ENCODE measurements around the gene GDPGP1.
A peak's percentile ranks its signal among the peaks of the same experiment; 100 is the strongest.
"Not testable (repeated sequence)": the region's sequence is repeated elsewhere in the genome, so short reads cannot be mapped to it uniquely, and the experiment has no call there.

The GDPGP1 gene

DNA sequence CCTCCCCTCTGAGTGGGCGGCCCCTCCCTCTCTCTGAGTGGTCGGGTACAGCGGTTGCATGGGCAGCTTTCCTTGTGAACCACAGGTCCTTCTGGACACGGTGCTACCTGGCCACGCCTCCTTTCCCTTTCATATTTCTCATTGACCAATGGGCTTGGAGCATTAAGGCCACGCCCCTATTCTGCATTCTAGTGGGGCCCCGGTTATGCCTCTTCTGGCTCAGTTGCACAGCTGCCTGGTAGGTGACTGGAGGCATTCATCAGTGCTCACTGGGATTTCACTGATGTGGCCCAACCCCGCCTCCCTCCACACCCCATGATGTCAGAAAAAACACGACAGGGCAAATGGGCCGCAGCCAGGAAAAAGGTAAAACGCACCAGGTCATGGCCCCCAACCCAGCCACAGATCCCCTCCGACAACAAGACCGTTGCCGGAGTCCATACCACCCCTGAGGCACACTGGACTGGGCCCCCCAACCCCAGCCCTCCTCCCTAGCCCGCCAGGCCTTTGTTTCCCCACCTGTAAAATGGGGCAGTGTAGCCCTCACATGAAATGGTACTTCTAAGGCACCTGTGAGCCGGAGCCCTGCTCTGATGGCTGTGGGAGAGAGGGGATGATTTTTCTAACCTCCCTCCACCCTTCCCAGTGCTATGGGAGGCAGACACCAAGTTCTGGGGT lies 57.8 kb downstream of the GDPGP1 start:
- no peaks in the 10 kb centered on the region for H3K9me3 Mint-ChIP-seq
- ATAC-seq (no peak), DNase-seq (peak in 1 of 2 donors; percentile 10)
- no peak overlapping the region for H3K4me3 Mint-ChIP-seq
- H3K4me1 Mint-ChIP-seq: peaks cover 22% of the 10 kb centered on the region
- no peak overlapping the region for H3K27ac Mint-ChIP-seq
- peaks cover 22% of the 10 kb centered on the region for H3K27me3 Mint-ChIP-seq

DNA sequence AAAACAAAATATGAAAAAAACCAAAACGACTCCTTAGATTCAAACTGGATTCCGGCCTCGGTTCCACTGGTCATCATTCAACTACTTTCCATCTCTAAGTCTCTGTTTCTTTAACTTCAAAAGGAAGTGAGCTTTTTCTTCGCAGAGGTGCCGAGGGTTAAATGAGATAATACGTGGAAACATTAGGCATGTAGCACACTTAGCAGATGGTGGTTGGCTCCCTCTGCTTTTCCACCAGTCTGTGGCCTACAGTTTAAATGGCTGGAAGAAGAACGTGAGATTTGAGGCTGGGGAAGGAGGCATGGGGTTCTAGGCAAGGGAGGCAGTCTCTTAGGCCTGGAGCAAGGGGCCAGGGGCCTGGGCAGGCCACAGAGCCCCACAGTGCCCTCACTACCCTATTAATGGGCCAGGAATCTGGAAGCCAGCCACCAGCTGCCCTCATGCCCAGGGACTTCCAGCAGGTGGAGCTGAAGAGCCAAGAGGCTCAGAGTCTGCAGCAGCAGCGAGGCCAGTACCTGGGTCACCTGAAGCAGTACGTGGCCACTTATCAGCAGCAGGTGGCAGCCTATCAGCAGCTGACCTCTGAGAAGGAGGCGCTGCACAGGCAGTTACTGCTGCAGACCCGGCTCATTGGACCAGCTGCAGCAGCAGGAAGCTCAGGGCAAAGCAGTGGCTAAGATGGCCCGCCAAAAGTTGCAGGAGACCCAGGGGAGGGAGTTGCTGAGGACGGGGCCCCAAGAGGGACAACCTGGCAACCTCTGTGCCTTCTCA lies 59.2 kb downstream of the GDPGP1 start:
- peaks cover 22% of the 10 kb centered on the region for H3K27me3 Mint-ChIP-seq
- DNase-seq: peak; percentile 77 to 78
- H3K27ac Mint-ChIP-seq: peak overlapping the region in 1 of 2 donors; percentile 84
- not testable (repeated sequence) for H3K9me3 Mint-ChIP-seq
- peaks cover 22% of the 10 kb centered on the region for H3K4me1 Mint-ChIP-seq
- peak; percentile 87 for ATAC-seq
- H3K4me3 Mint-ChIP-seq: peak overlapping the region; percentile 22 to 74

DNA sequence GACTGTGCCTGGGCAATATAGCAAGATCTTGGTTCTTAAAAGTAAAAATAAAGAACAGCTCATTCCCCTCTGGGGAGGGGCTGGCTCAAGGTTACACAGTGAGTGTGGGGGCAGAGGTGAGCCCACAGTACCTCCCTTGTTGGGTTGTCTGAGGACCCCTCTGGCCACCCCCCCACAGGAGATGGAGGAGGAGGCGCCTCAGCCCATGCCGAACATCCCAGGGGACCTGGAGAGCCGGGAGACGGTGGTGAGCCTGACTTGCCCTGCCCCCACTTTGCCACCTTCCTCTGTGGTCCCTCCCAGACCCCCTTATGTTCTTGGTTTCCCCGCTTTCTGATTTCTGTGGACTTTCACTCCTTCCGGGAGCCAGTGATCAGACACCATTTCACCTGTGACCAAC lies 60.1 kb downstream of the GDPGP1 start:
- peaks cover 22% of the 10 kb centered on the region for H3K4me1 Mint-ChIP-seq
- H3K4me3 Mint-ChIP-seq: no peak overlapping the region
- ATAC-seq: no peak
- H3K27me3 Mint-ChIP-seq: peaks cover 22% of the 10 kb centered on the region
- H3K27ac Mint-ChIP-seq: no peak overlapping the region
- no peak for DNase-seq
- no peaks in the 10 kb centered on the region for H3K9me3 Mint-ChIP-seq

DNA sequence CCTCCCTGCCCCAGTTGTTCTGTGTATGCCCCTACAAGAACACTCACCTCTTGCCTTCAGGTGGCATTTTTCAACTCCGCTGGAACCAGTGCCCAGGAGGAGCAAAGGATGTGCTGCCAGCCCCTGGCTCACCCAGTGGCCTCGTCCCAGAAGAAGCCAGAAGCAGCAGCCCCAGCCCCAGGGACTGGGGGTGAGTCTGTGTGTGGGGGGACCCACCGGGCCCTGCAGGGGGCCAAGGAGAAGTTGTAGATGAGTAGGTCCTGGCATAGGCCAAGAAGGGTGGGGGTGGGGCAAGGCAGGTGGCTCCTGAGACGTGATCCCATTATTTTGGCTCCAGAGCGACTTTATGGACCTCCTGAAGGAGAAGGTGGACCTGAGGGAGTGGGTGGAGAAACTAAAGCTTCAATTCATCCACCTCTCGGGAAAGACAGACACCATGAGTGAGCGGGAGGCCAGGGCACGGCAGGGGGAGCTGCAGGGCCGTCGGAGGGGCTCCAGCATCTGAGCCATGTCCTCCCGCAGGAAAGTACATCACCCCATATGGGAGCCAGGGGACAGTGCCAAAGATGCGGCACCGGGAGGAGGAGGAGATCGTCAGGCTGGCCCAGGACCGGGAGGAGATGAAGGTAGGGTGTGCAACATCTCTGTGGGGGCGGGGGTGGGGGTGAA lies 60.7 kb downstream of the GDPGP1 start:
- no peak overlapping the region for H3K27ac Mint-ChIP-seq
- no peaks in the 10 kb centered on the region for H3K9me3 Mint-ChIP-seq
- ATAC-seq (no peak), DNase-seq (no peak)
- H3K4me3 Mint-ChIP-seq: peak overlapping the region in 1 of 2 donors; percentile 37
- peaks cover 22% of the 10 kb centered on the region for H3K4me1 Mint-ChIP-seq
- peaks cover 22% of the 10 kb centered on the region for H3K27me3 Mint-ChIP-seq

DNA sequence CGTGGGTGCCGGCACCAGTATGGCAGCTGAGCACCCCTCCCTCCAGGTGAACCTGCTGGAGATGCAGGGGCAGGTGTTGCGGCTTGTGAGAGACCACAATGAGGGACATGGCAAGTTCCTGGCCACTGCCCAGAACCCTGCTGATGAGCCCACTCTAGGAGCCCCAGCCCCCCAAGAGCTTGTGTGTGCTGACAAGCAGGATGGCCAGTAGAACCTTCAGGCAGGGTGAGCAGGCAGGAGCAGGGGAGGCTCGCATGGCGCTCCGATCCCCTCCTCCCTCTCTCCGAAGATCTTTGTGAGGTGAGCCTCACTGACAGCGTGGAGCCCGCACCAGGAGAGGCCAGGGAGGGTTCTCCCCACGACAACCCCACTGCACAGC lies 61.2 kb downstream of the GDPGP1 start:
- H3K27ac Mint-ChIP-seq: no peak overlapping the region
- no peak overlapping the region for H3K4me3 Mint-ChIP-seq
- no peak for DNase-seq
- no peak for ATAC-seq
- no peaks in the 10 kb centered on the region for H3K9me3 Mint-ChIP-seq
- H3K4me1 Mint-ChIP-seq: peaks cover 22% of the 10 kb centered on the region
- H3K27me3 Mint-ChIP-seq: peaks cover 22% of the 10 kb centered on the region

Measured in stimulated activated naive CD8-positive, alpha-beta T cell treated with anti-CD3 and anti-CD28 coated beads, Interleukin-15, amount 100 ng/mL, for 72 hours (primary cell).